NCI-H226 (cell line): Measurements from ENCODE around the gene IMMP2L.
A peak's percentile ranks its signal among the peaks of the same experiment; 100 is the strongest.
"Not testable (repeated sequence)": the region's sequence is repeated elsewhere in the genome, so short reads cannot be mapped to it uniquely, and the experiment has no call there.

Source experiments
- DNase-seq: peaks from one replicate; pipeline ENCODE4 v3.0.0-alpha.2; 2015

The IMMP2L gene

GRCh38 chr7:111447502-111447901 lies 114.8 kb downstream of the IMMP2L start:
- DNase-seq: not testable (repeated sequence)

- DNase-seq: no peak
Measured at GRCh38 chr7:111439977-111440376, 122.3 kb downstream of the IMMP2L start.

GRCh38 chr7:111438369-111439289 lies 123.7 kb downstream of the IMMP2L start:
- DNase-seq: peak; percentile 68

GRCh38 chr7:111437736-111438135 lies 124.6 kb downstream of the IMMP2L start:
- no peak for DNase-seq

- no peak for DNase-seq
Measured at GRCh38 chr7:111436608-111437007, 125.7 kb downstream of the IMMP2L start.

GRCh38 chr7:111433426-111433825 lies 128.9 kb downstream of the IMMP2L start:
- DNase-seq: no peak

GRCh38 chr7:111429781-111430180 lies 132.5 kb downstream of the IMMP2L start:
- DNase-seq: no peak

- DNase-seq: no peak
Measured at GRCh38 chr7:111424768-111425167, 137.5 kb downstream of the IMMP2L start.

GRCh38 chr7:111414374-111414773 lies 147.9 kb downstream of the IMMP2L start:
- no peak for DNase-seq

- DNase-seq: no peak
Measured at GRCh38 chr7:111413739-111414138, 148.6 kb downstream of the IMMP2L start.

- DNase-seq: no peak
Measured at GRCh38 chr7:111410899-111411298, 151.4 kb downstream of the IMMP2L start.

GRCh38 chr7:111409714-111410422 lies 152.4 kb downstream of the IMMP2L start:
- no peak for DNase-seq

GRCh38 chr7:111408724-111409123 lies 153.6 kb downstream of the IMMP2L start:
- no peak for DNase-seq

GRCh38 chr7:111407258-111407657 lies 155.0 kb downstream of the IMMP2L start:
- DNase-seq: no peak

- no peak for DNase-seq
Measured at GRCh38 chr7:111405621-111406020, 156.7 kb downstream of the IMMP2L start.

GRCh38 chr7:111401516-111401915 lies 160.8 kb downstream of the IMMP2L start:
- no peak for DNase-seq

- DNase-seq: no peak
Measured at GRCh38 chr7:111400088-111400487, 162.2 kb downstream of the IMMP2L start.

GRCh38 chr7:111394891-111395290 lies 167.4 kb downstream of the IMMP2L start:
- DNase-seq: no peak

GRCh38 chr7:111393011-111393754 lies 169.1 kb downstream of the IMMP2L start:
- DNase-seq: no peak

- DNase-seq: no peak
Measured at GRCh38 chr7:111392294-111392693, 170.0 kb downstream of the IMMP2L start.

GRCh38 chr7:111390000-111390399 lies 172.3 kb downstream of the IMMP2L start:
- DNase-seq: no peak

- DNase-seq: no peak
Measured at GRCh38 chr7:111388912-111389311, 173.4 kb downstream of the IMMP2L start.

- no peak for DNase-seq
Measured at GRCh38 chr7:111388016-111388415, 174.3 kb downstream of the IMMP2L start.
